A549 (cell line): ENCODE results near the gene AKT1S1.

Experiments used
- CEBPB ChIP-seq, 2 experiments: fragments of >200 bp in 1 of 2; sonication (Bioruptor Twin) in 1 of 2; formaldehyde crosslinking in 1 of 2; IDR thresholded peaks; 2 replicates each; pipeline ENCODE4 v1.6.1; 2012 to 2016
- EP300 ChIP-seq, 2 experiments: fragments of >200 bp; sonication (Bioruptor Twin); formaldehyde crosslinking; IDR thresholded peaks; 2 replicates in 1 of 2; 3 replicates in 1 of 2; pipeline ENCODE4 v1.6.1; 2016 to 2017
- FOSL2 ChIP-seq, 2 experiments: fragments of 450-650 bp in 1 of 2; fragments of >200 bp in 1 of 2; sonication (Bioruptor Twin) in 1 of 2; formaldehyde crosslinking; IDR thresholded peaks; 2 replicates each; pipeline versions ENCODE4 v1.5.0 to v1.6.1; 2016 to 2020; ENCODE audit warnings: mild to moderate bottlenecking in 1 of 2, moderate library complexity in 1 of 2
- KDM1A ChIP-seq: fragments of 200-600 bp; sonication (generic); IDR thresholded peaks from 2 replicates; pipeline ENCODE4 v1.6.1; 2016; ENCODE audit warnings: low read depth, mild to moderate bottlenecking
- MAZ ChIP-seq: fragments of 150-350 bp; IDR thresholded peaks from 2 replicates; pipeline ENCODE4 v1.6.1; 2014; ENCODE audit warnings: antibody characterized with exemption, low read depth, low read length, borderline replicate concordance
- MYC ChIP-seq: IDR thresholded peaks from 2 replicates; pipeline ENCODE4 v1.6.1; 2012; ENCODE audit warnings: mild to moderate bottlenecking, inconsistent platforms, low read length, improper control_type of control experiment, borderline replicate concordance
- NR3C1 ChIP-seq: fragments of >200 bp; sonication (Bioruptor Twin); formaldehyde crosslinking; IDR thresholded peaks from 3 replicates; pipeline ENCODE4 v1.6.1; 2017
- POLR2A ChIP-seq: IDR thresholded peaks from 2 replicates; pipeline ENCODE4 v1.6.1; 2012; ENCODE audit warnings: mild to moderate bottlenecking, low read length
- SMC3 ChIP-seq: fragments of >200 bp; sonication (Bioruptor Twin); formaldehyde crosslinking; IDR thresholded peaks from 3 replicates; pipeline ENCODE4 v1.6.1; 2018; ENCODE audit warnings: inconsistent platforms
- SREBF2 ChIP-seq: fragments of 450-650 bp; IDR thresholded peaks from 2 replicates; pipeline ENCODE4 v1.6.1; 2014; ENCODE audit warnings: mild to moderate bottlenecking, moderate library complexity
- TF ChIP-seq, protein P1 (sequence below): fragments of >200 bp; sonication (Bioruptor Twin); formaldehyde crosslinking; IDR thresholded peaks from 3 replicates; pipeline ENCODE4 v1.5.1; 2016
- TF ChIP-seq, protein P2 (sequence below): IDR thresholded peaks from 2 replicates; pipeline ENCODE4 v1.6.1; 2012
- TF ChIP-seq, protein P3 (sequence below): IDR thresholded peaks from 2 replicates; pipeline ENCODE4 v1.6.1; 2012; ENCODE audit warnings: low read depth, borderline replicate concordance

DNA sequence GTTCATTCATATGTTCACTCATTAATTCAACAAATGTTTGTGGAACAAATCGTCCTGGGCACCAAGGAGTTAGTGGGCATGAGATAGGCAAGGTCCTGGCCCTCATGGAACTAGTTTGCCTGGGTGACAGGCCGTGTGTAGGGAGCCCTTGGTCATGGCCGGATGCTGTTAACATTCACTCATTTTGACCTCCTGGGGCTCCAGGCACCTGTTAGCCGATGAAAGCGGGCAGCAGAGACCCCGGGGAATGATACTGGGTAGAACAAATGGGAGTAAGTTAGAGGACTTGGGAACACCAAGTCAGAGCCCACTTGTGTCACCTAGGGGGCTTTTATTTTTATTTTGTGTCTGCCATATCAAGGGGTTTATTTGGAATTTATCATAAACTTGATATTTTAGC, 52.5 kb downstream of the AKT1S1 start:
- TF ChIP-seq, protein P1, sequence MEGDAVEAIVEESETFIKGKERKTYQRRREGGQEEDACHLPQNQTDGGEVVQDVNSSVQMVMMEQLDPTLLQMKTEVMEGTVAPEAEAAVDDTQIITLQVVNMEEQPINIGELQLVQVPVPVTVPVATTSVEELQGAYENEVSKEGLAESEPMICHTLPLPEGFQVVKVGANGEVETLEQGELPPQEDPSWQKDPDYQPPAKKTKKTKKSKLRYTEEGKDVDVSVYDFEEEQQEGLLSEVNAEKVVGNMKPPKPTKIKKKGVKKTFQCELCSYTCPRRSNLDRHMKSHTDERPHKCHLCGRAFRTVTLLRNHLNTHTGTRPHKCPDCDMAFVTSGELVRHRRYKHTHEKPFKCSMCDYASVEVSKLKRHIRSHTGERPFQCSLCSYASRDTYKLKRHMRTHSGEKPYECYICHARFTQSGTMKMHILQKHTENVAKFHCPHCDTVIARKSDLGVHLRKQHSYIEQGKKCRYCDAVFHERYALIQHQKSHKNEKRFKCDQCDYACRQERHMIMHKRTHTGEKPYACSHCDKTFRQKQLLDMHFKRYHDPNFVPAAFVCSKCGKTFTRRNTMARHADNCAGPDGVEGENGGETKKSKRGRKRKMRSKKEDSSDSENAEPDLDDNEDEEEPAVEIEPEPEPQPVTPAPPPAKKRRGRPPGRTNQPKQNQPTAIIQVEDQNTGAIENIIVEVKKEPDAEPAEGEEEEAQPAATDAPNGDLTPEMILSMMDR, result no peak
- no peak for TF ChIP-seq FOSL2 (IDR thresholded peaks at IDR 0.05)
- TF ChIP-seq FOSL2 (CRISPR knock-in tag; IDR thresholded peaks at IDR 0.05), result no peak
- no peak for TF ChIP-seq KDM1A
- no peak for TF ChIP-seq SREBF2
- no peak for TF ChIP-seq SMC3
- TF ChIP-seq POLR2A, result no peak
- no peak for TF ChIP-seq NR3C1
- TF ChIP-seq MAZ, result no peak
- TF ChIP-seq CEBPB (IDR thresholded peaks at IDR 0.05), result no peak
- TF ChIP-seq MYC, result no peak
- TF ChIP-seq, protein P2, sequence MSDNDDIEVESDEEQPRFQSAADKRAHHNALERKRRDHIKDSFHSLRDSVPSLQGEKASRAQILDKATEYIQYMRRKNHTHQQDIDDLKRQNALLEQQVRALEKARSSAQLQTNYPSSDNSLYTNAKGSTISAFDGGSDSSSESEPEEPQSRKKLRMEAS, result no peak
- TF ChIP-seq EP300 (IDR thresholded peaks at IDR 0.05), result no peak
- TF ChIP-seq, protein P3, sequence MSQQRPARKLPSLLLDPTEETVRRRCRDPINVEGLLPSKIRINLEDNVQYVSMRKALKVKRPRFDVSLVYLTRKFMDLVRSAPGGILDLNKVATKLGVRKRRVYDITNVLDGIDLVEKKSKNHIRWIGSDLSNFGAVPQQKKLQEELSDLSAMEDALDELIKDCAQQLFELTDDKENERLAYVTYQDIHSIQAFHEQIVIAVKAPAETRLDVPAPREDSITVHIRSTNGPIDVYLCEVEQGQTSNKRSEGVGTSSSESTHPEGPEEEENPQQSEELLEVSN, result no peak
